ENCODE measurements around the gene KDM4D. TPM values are rescaled to one million over a fixed set of nuclear protein-coding genes. Genes with fewer than 3 reads are reported as not detected.

KDM4D gene
- polyA plus RNA-seq, 1 donor (not counting 4 experiments of a cell fraction or from before 2014, with no cell fraction given), result 1.1 TPM

DNA sequence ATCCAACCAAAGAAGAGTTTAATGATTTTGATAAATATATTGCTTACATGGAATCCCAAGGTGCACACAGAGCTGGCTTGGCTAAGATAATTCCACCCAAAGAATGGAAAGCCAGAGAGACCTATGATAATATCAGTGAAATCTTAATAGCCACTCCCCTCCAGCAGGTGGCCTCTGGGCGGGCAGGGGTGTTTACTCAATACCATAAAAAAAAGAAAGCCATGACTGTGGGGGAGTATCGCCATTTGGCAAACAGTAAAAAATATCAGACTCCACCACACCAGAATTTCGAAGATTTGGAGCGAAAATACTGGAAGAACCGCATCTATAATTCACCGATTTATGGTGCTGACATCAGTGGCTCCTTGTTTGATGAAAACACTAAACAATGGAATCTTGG lies 23.9 kb downstream of the KDM4D start:
- no peak for FAIRE-seq

DNA sequence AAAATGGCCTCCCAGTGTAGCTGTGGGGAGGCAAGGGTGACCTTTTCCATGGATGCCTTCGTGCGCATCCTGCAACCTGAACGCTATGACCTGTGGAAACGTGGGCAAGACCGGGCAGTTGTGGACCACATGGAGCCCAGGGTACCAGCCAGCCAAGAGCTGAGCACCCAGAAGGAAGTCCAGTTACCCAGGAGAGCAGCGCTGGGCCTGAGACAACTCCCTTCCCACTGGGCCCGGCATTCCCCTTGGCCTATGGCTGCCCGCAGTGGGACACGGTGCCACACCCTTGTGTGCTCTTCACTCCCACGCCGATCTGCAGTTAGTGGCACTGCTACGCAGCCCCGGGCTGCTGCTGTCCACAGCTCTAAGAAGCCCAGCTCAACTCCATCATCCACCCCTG lies 24.8 kb downstream of the KDM4D start:
- Histone ChIP-seq H3K79me2 (ENCODE audit: control insufficient read depth, insufficient read depth, low read length) (no peaks in the 10 kb centered on the region), H3K9ac (ENCODE audit: control insufficient read depth, extremely low read depth, insufficient read depth, low read length) (no peak overlapping the region), H3K4me2 (ENCODE audit: control insufficient read depth, extremely low read depth, insufficient read depth, low read depth, low read length) (no peak overlapping the region), H3K27ac (ENCODE audit: control insufficient read depth, insufficient read depth, low read length) (no peak overlapping the region), H3K36me3 (ENCODE audit: control insufficient read depth in 2 of 2, extremely low read depth in 1 of 2, insufficient read depth in 2 of 2, low read length in 2 of 2) (no peaks in the 10 kb centered on the region), H3K4me3 (ENCODE audit: control insufficient read depth in 2 of 3, extremely low read depth in 1 of 3, insufficient read depth in 2 of 3, low read depth in 1 of 3, low read length in 3 of 3) (no peak overlapping the region), H2AFZ (ENCODE audit: control insufficient read depth, low read length) (no peak overlapping the region), H3K4me1 (ENCODE audit: control insufficient read depth, extremely low read depth, insufficient read depth, low read length) (no peaks in the 10 kb centered on the region), H4K20me1 (ENCODE audit: control insufficient read depth, extremely low read depth, insufficient read depth, low read length) (no peaks in the 10 kb centered on the region), H3K9me3 (ENCODE audit: control insufficient read depth, low read depth, low read length) (no peaks in the 10 kb centered on the region), H3K27me3 (ENCODE audit: control insufficient read depth, extremely low read depth, insufficient read depth, low read length) (no peaks in the 10 kb centered on the region), H3K9me1 (ENCODE audit: control insufficient read depth, extremely low read depth, insufficient read depth, low read length) (no peaks in the 10 kb centered on the region)
- FAIRE-seq (no peak), DNase-seq (ENCODE audit: low read depth, low spot score) (no peak)
- TF ChIP-seq, protein P1, sequence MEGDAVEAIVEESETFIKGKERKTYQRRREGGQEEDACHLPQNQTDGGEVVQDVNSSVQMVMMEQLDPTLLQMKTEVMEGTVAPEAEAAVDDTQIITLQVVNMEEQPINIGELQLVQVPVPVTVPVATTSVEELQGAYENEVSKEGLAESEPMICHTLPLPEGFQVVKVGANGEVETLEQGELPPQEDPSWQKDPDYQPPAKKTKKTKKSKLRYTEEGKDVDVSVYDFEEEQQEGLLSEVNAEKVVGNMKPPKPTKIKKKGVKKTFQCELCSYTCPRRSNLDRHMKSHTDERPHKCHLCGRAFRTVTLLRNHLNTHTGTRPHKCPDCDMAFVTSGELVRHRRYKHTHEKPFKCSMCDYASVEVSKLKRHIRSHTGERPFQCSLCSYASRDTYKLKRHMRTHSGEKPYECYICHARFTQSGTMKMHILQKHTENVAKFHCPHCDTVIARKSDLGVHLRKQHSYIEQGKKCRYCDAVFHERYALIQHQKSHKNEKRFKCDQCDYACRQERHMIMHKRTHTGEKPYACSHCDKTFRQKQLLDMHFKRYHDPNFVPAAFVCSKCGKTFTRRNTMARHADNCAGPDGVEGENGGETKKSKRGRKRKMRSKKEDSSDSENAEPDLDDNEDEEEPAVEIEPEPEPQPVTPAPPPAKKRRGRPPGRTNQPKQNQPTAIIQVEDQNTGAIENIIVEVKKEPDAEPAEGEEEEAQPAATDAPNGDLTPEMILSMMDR (optimal IDR thresholded peaks at IDR 0.05 in 1 of 3, IDR thresholded peaks at IDR 0.05 in 1 of 3, conservative IDR thresholded peaks at IDR 0.05 in 1 of 3; ENCODE audit: extremely low read depth in 1 of 3, insufficient read depth in 2 of 3, low read length in 3 of 3), result no peak
- TF ChIP-seq EZH2 (IDR thresholded peaks at IDR 0.05; ENCODE audit: low read length), result no peak
- dilution Hi-C loops (cut with MboI; ENCODE audit: extremely low pct_ligation_motif_present, low sequenced_read_pairs), result no loop called here

More for the DNA sequence above, 23.9 kb downstream of the KDM4D start:
- Histone ChIP-seq H4K20me1 (ENCODE audit: control insufficient read depth, extremely low read depth, insufficient read depth, low read length) (no peaks in the 10 kb centered on the region), H3K27me3 (ENCODE audit: control insufficient read depth, extremely low read depth, insufficient read depth, low read length) (no peaks in the 10 kb centered on the region), H3K36me3 (ENCODE audit: control insufficient read depth in 2 of 2, extremely low read depth in 1 of 2, insufficient read depth in 2 of 2, low read length in 2 of 2) (no peaks in the 10 kb centered on the region), H3K4me1 (ENCODE audit: control insufficient read depth, extremely low read depth, insufficient read depth, low read length) (no peaks in the 10 kb centered on the region), H3K79me2 (ENCODE audit: control insufficient read depth, insufficient read depth, low read length) (no peaks in the 10 kb centered on the region), H3K27ac (ENCODE audit: control insufficient read depth, insufficient read depth, low read length) (no peak overlapping the region), H3K4me3 (ENCODE audit: control insufficient read depth in 2 of 3, extremely low read depth in 1 of 3, insufficient read depth in 2 of 3, low read depth in 1 of 3, low read length in 3 of 3) (no peak overlapping the region), H3K9ac (ENCODE audit: control insufficient read depth, extremely low read depth, insufficient read depth, low read length) (no peak overlapping the region), H3K9me3 (ENCODE audit: control insufficient read depth, low read depth, low read length) (no peaks in the 10 kb centered on the region), H3K4me2 (ENCODE audit: control insufficient read depth, extremely low read depth, insufficient read depth, low read depth, low read length) (no peak overlapping the region), H3K9me1 (ENCODE audit: control insufficient read depth, extremely low read depth, insufficient read depth, low read length) (no peaks in the 10 kb centered on the region), H2AFZ (ENCODE audit: control insufficient read depth, low read length) (no peak overlapping the region)
- TF ChIP-seq, protein P1 (optimal IDR thresholded peaks at IDR 0.05 in 1 of 3, IDR thresholded peaks at IDR 0.05 in 1 of 3, conservative IDR thresholded peaks at IDR 0.05 in 1 of 3; ENCODE audit: extremely low read depth in 1 of 3, insufficient read depth in 2 of 3, low read length in 3 of 3), result peak in 1 of 3 experiments; percentile 22
- no peak for TF ChIP-seq EZH2 (IDR thresholded peaks at IDR 0.05; ENCODE audit: low read length)
- DNase-seq (ENCODE audit: low read depth, low spot score), result no peak
- dilution Hi-C loops (cut with MboI; ENCODE audit: extremely low pct_ligation_motif_present, low sequenced_read_pairs), result no loop called here

Measured in keratinocyte (primary cell).